Measurements from ENCODE around the gene ANTXR2. TPM values are rescaled to one million over a fixed set of nuclear protein-coding genes. Genes with fewer than 3 reads are reported as not detected.

Gene ANTXR2
- total and polyA plus RNA-seq, 2 donors (not counting 3 experiments of a cell fraction or from before 2014, with no cell fraction given) = 6.6 to 64.6 TPM

DNA sequence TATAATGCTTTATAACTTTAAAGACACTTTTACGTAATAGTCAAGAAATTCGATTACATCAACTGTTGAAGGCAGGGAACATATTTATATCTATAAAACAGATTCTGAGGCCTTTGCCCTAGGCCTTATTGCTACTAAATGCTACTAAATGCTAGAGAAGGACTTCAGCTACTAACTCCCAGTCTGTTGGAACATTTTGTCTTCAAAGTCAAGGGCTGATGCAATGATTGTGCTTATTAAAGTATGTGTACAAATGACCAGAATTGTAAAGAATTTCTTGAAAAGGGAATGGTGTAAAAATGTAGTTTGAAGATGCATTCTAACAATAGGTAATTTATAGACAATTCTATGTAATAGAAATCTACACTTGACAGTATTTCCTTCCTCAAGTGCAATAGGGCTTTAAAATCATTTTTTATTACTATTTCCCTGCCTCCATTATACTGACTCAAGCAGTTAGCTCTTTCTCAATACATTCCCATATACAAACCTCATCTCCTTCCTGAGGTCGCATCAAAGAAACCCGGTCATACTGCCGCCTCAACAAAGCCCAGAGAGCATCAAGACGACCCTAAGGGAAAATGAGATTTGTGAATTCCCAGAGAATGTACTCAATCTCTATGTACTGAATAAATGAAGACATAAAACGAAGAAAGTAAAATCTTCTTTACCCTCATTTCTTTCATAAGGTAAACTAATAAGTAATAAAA is 95.7 kb downstream of the ANTXR2 start:
- Histone ChIP-seq H3K79me2 (ENCODE audit: control insufficient read depth, insufficient read depth, low read length) (no peaks in the 10 kb centered on the region), H3K36me3 (ENCODE audit: control insufficient read depth in 2 of 2, extremely low read depth in 1 of 2, insufficient read depth in 2 of 2, low read length in 2 of 2) (peaks cover 0 to 8% of the 10 kb centered on the region in 2 experiments), H3K4me3 (replicated peaks in 1 of 3; ENCODE audit: insufficient read depth in 1 of 3, low read depth in 1 of 3, low read length in 3 of 3) (no peak overlapping the region), H4K20me1 (replicated peaks; ENCODE audit: control insufficient read depth, extremely low read depth, insufficient read depth, low read length) (no peaks in the 10 kb centered on the region), H3K4me1 (ENCODE audit: control insufficient read depth, extremely low read depth, insufficient read depth, low read length) (peaks cover under 1% of the 10 kb centered on the region), H2AFZ (ENCODE audit: low read depth, low read length) (no peak overlapping the region), H3K4me2 (ENCODE audit: insufficient read depth, low read length) (no peak overlapping the region), H3K9me1 (replicated peaks; ENCODE audit: control insufficient read depth, extremely low read depth, insufficient read depth, low read length) (no peaks in the 10 kb centered on the region), H3K9ac (replicated peaks; ENCODE audit: extremely low read depth, insufficient read depth, low read length) (no peak overlapping the region), H3K27ac (ENCODE audit: insufficient read depth, low read depth, low read length) (no peak overlapping the region), H3K27me3 (ENCODE audit: control insufficient read depth in 2 of 2, insufficient read depth in 2 of 2, low read length in 2 of 2) (no peaks in the 10 kb centered on the region), H3K9me3 (replicated peaks; ENCODE audit: control insufficient read depth, insufficient read depth, low read length) (no peaks in the 10 kb centered on the region)
- TF ChIP-seq, protein P1, sequence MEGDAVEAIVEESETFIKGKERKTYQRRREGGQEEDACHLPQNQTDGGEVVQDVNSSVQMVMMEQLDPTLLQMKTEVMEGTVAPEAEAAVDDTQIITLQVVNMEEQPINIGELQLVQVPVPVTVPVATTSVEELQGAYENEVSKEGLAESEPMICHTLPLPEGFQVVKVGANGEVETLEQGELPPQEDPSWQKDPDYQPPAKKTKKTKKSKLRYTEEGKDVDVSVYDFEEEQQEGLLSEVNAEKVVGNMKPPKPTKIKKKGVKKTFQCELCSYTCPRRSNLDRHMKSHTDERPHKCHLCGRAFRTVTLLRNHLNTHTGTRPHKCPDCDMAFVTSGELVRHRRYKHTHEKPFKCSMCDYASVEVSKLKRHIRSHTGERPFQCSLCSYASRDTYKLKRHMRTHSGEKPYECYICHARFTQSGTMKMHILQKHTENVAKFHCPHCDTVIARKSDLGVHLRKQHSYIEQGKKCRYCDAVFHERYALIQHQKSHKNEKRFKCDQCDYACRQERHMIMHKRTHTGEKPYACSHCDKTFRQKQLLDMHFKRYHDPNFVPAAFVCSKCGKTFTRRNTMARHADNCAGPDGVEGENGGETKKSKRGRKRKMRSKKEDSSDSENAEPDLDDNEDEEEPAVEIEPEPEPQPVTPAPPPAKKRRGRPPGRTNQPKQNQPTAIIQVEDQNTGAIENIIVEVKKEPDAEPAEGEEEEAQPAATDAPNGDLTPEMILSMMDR (IDR thresholded peaks at IDR 0.05; ENCODE audit: extremely low read depth in 1 of 2, insufficient read depth in 1 of 2, low read depth in 1 of 2, low read length in 2 of 2) = no peak
- no peak for TF ChIP-seq POLR2AphosphoS5 (IDR thresholded peaks at IDR 0.05; ENCODE audit: insufficient read depth, low read depth, low read length)
- no peak for TF ChIP-seq POLR2A (IDR thresholded peaks at IDR 0.05; ENCODE audit: low read depth, low read length)
- TF ChIP-seq GATA2 (IDR thresholded peaks at IDR 0.05; ENCODE audit: insufficient read depth, insufficient read length, low read depth, low read length) = no peak
- TF ChIP-seq FOS (IDR thresholded peaks at IDR 0.05; ENCODE audit: borderline replicate concordance, insufficient read depth, low read length) = no peak
- TF ChIP-seq EZH2 (IDR thresholded peaks at IDR 0.05; ENCODE audit: borderline replicate concordance, low read depth, low read length, severe bottlenecking) = no peak
- no peak for TF ChIP-seq JUN (IDR thresholded peaks at IDR 0.05; ENCODE audit: borderline replicate concordance, insufficient read depth, insufficient read length, low read depth)
- no peak for TF ChIP-seq MYC (IDR thresholded peaks at IDR 0.05; ENCODE audit: low read depth, low read length)
- TF ChIP-seq, protein P2, sequence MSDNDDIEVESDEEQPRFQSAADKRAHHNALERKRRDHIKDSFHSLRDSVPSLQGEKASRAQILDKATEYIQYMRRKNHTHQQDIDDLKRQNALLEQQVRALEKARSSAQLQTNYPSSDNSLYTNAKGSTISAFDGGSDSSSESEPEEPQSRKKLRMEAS (IDR thresholded peaks at IDR 0.05; ENCODE audit: insufficient read depth, insufficient read length) = no peak
- dilution Hi-C loops (cut with MboI; ENCODE audit: extremely low pct_ligation_motif_present, low sequenced_read_pairs) (no loop called here), intact Hi-C loops (cut with micrococcal nuclease) (no loop called here)
- ChIA-PET CTCF (no interaction called here), POLR2A (no interaction called here)
- FAIRE-seq = no peak
- no peak for DNase-seq (ENCODE audit: low read depth, low spot score)
- BruUV-seq (replicated peaks) = no TSS peak

Measured in endothelial cell of umbilical vein (primary cell).